WERI-Rb-1 (cell line): ENCODE measurements around the gene CCDC149.

Source experiments
- DNase-seq: peaks from one replicate; pipeline ENCODE4 v3.0.0-alpha.2; 2020
- H3K27ac ChIP-seq: fragments of 250-450 bp; sonication (Bioruptor Pico); 2 replicates; pipeline ENCODE4 v1.5.1; 2020; ENCODE audit warnings: mild to moderate bottlenecking, moderate library complexity
- H3K27me3 ChIP-seq: fragments of 250-450 bp; sonication (Bioruptor Pico); 2 replicates; pipeline ENCODE4 v1.5.1; 2021; ENCODE audit warnings: mild to moderate bottlenecking, low read depth, moderate library complexity; ENCODE audit not compliant: insufficient read depth, severe bottlenecking
- H3K36me3 ChIP-seq: fragments of 250-450 bp; sonication (Bioruptor Pico); 2 replicates; pipeline ENCODE4 v1.5.1; 2020; ENCODE audit warnings: mild to moderate bottlenecking, moderate library complexity
- H3K4me3 ChIP-seq: 2 replicates; pipeline ENCODE4 v1.5.1; 2011; ENCODE audit warnings: low read depth, mild to moderate bottlenecking, control low read depth, low read length
- H3K9me3 ChIP-seq: fragments of 250-450 bp; sonication (Bioruptor Pico); 2 replicates; pipeline ENCODE4 v1.5.1; 2021; ENCODE audit warnings: mild to moderate bottlenecking, moderate library complexity; ENCODE audit not compliant: severe bottlenecking
- TF ChIP-seq, protein P1 (sequence below): IDR thresholded peaks from 2 replicates; pipeline ENCODE4 v1.5.1; 2011; ENCODE audit warnings: low read depth, mild to moderate bottlenecking, control low read depth, inconsistent platforms, low read length

CCDC149 gene

GRCh38 chr4:24763631-24764297 is 149.1 kb downstream of the CCDC149 start:
- TF ChIP-seq, protein P1, sequence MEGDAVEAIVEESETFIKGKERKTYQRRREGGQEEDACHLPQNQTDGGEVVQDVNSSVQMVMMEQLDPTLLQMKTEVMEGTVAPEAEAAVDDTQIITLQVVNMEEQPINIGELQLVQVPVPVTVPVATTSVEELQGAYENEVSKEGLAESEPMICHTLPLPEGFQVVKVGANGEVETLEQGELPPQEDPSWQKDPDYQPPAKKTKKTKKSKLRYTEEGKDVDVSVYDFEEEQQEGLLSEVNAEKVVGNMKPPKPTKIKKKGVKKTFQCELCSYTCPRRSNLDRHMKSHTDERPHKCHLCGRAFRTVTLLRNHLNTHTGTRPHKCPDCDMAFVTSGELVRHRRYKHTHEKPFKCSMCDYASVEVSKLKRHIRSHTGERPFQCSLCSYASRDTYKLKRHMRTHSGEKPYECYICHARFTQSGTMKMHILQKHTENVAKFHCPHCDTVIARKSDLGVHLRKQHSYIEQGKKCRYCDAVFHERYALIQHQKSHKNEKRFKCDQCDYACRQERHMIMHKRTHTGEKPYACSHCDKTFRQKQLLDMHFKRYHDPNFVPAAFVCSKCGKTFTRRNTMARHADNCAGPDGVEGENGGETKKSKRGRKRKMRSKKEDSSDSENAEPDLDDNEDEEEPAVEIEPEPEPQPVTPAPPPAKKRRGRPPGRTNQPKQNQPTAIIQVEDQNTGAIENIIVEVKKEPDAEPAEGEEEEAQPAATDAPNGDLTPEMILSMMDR: no peak
- Histone ChIP-seq H3K27ac (peak overlapping the region; percentile 60), H3K36me3 (no peaks in the 10 kb centered on the region), H3K9me3 (no peaks in the 10 kb centered on the region), H3K4me3 (no peak overlapping the region), H3K27me3 (no peaks in the 10 kb centered on the region)
- DNase-seq: peak; percentile 76
